ENCODE results near the gene KLK15.
"Not testable (repeated sequence)": the region's sequence is repeated elsewhere in the genome, so short reads cannot be mapped to it uniquely, and the experiment has no call there.

KLK15 gene

DNA sequence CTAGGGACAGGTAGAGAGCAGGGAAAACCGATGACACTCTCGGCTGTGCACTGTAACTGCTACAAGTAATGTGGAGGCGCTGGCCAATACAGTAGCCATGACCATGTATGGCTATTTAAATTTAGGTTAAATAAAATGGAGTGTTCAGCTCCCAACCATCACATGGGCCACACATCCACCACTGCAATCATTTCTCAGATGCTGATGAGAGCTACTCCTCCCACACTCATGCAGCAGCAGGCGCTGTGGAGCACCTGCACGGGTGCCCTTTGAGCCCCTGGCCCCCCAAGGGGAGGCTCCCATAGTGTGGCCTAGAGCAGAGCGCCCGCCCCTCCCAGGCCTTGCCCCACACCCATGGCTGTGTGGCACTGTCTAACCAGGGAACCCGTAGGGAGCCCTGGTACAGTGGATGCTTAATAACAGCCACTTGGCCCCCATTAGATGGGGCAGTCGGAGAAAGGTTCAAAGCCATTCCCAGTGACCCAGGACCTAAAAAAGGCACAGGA, 37.2 kb downstream of the KLK15 start:
- DNase-seq (ENCODE audit: low spot score): no peak

DNA sequence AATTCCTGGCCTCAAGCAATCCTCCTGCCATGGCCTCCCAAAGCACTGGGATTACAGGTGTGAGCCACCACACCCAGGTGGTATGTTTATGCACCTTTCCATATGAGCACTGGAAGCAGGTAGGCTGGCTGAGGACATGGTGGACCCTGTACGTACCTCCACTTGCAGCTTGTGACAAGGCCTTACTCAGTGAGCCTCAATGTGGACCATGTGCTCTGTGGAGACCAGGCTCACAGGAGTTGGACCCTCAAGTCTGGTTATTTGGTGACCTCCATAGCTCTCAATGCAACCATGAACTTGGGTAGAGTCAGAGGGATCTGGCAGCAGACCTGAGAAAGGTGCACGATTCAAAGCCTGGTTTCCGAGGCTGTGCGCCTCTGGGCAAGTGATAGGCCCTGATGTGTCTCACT, 37.7 kb downstream of the KLK15 start:
- no peak for DNase-seq (ENCODE audit: low spot score)

DNA sequence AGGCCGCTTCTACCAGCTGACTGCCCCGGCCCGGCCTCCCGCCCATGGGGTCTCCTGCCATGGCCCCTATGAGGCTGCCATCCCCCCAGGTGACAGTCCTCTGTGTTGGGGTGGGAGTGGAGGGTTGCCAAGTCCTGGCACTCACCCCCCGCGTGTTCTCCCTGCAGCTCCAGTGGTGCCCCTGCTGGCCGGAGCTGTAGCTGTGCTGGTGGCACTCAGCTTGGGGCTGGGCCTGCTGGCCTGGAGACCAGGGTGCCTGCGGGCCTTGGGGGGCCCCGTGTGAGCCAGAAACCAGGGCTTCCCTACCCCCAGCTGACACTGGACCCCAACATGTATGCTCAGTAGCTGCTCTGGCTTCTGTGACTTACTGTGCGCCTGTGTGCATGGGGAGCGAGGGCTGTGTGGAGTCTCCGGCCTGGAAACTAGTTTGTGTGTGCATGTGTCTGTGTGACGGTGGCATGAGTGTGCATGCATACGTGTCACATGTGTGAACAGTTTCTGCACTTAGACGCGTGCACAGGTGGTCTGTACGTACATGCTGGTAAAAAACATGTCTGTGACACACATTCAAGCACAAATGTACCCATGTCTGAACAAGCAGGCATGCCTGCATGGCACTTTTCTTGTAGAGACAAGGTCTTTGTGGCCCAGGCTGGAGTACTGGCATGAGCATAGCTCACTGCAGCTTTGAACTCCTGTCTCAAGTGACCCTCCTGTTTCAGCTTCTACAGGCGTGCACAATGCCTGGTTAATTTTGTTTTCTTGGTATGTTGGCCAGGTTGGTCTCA, 38.3 kb downstream of the KLK15 start:
- DNase-seq (ENCODE audit: low spot score): no peak

GRCh38 chr19:50794074-50794875, 39.1 kb downstream of the KLK15 start:
- DNase-seq (ENCODE audit: low spot score): no peak

GRCh38 chr19:50793558-50794065, 39.8 kb downstream of the KLK15 start:
- DNase-seq (ENCODE audit: low spot score): no peak

- no peak for DNase-seq (ENCODE audit: low spot score)
Observed at GRCh38 chr19:50792272-50793250, 40.8 kb downstream of the KLK15 start.

- no peak for DNase-seq (ENCODE audit: low spot score)
Observed at GRCh38 chr19:50791594-50792271, 41.6 kb downstream of the KLK15 start.

DNA sequence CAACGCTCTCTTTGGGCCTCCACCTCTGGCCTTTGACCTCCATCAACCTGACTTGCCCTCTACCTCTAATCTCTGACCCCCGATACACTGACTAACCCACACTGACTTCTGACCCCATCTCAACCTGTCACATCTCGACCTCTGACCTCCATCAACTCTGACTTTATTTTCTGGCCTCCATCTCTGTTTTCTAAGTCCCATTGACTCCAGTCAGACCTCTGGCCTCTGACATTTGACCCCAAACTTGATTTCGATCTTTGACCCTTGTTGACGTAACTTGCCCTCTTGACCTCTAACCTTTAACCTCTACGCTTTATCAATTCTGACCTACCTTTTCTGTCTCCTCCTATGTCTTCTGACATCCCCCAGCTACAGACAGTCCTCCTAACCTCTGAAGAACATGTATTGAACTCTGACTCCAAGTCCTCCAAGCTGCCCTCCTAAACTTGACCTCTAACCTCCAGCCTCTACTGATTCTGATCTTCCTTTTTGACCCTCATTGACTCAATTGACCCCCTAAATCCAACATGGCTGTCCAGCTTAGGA, 42.4 kb downstream of the KLK15 start:
- DNase-seq (ENCODE audit: low spot score): no peak

GRCh38 chr19:50790396-50790795, 43.0 kb downstream of the KLK15 start, which contains the start of gene ACP4:
TSS of gene ACP4 (plus strand) at chr19:50790415. CDS start at chr19:50790415, 0 bp downstream.
- no peak for DNase-seq (ENCODE audit: low spot score)

DNA sequence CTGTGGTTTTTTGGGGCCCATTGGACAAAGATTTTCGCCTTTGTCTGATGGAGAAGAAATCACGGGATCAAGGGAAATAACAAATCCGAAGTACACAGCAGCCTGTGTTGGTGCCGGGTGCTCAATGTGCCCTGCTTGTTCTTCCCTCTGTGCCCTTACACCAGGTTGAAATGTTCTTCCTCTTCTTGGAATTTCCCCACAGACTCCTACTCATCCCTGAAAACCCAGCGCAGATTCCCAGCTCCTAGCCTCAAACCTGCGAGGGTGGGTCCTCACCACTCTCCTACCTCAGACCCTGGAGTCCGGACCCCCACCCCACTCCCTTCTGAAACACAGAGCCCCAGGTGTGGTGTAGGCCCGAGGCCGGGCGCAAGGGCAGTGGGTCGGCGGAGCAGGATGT, 48.0 kb downstream of the KLK15 start:
- DNase-seq (ENCODE audit: low spot score): no peak

DNA sequence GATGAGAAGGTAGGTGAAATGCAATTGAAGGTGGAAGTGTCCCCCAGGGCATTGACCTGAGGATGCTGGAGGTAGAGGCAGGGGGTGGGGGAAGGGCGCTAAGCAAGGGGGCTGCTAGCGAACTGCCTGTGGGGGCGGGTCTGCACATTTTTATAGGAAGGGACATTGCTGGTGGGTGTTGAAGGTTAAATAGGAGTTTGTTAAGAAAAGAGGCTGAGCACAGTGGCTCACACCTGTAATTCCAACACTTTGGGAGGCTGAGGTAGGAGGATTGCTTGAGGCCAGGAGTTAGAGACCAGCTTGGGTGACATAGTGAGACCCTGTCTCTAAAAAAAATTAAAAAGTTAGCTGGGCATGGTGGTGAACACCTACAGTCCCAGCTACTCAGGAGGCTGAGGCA, 48.7 kb downstream of the KLK15 start:
- DNase-seq (ENCODE audit: low spot score): no peak

DNA sequence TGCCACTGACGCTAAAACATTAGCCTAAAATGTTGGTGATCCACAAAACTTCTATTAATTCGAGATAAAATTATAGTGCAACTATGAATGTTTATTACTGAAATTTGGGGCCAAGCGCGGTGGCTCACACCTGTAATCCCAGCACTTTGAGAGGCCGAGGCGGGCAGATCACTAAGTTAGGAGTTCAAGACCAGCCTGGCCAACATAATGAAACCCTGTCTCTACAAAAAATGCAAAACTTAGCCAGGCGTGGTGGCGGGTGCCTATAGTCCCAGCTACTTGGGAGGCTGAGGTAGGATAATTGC, 49.6 kb downstream of the KLK15 start:
- DNase-seq (ENCODE audit: low spot score): not testable (repeated sequence)

- DNase-seq (ENCODE audit: low spot score): no peak
Observed at GRCh38 chr19:50780753-50781435, 52.5 kb downstream of the KLK15 start.

DNA sequence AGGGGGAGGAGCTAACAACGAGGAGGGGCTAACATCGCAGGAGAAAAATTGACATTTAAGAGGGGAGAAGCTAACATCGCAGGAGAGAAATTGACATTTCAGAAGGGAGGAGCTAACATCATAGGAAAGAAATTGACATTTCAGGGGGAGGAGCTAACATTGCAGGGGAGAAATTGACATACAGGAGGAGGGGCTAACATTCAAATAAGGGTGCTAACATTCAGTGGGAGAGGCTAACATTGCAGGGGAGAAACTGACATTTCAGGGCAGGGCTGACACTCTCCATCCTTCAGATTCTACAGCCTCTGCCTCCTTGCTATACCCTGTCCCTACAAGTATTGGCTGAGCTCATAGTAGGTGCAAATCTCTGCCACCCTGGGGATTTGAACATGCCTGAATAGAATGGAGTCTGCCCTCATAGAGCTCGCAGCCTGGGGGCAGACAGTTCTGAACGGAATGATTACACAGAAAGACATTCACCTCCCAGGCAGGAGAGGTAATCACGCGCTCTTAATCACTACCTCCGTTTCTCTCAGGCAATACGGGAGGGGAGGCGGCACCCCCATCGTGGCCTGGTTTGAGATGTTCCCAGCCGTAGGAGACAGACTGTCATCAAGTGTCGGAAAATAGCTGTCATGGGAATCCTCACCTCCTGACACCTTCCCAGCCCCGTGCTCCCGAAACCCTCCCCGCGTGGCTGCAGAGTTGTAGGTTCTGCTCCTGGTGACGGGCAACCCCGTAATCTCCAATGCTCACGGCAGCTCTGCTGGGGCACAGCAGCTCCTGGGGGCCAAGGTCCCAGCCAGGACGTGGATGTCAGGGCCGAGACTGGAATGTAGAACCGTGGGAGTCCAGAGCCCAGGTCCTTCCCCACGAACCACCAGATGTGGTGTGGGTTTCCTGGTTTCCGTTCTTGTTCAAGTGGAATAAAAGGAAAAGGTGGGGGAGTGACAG, 53.6 kb downstream of the KLK15 start:
- DNase-seq (ENCODE audit: low spot score): no peak

DNA sequence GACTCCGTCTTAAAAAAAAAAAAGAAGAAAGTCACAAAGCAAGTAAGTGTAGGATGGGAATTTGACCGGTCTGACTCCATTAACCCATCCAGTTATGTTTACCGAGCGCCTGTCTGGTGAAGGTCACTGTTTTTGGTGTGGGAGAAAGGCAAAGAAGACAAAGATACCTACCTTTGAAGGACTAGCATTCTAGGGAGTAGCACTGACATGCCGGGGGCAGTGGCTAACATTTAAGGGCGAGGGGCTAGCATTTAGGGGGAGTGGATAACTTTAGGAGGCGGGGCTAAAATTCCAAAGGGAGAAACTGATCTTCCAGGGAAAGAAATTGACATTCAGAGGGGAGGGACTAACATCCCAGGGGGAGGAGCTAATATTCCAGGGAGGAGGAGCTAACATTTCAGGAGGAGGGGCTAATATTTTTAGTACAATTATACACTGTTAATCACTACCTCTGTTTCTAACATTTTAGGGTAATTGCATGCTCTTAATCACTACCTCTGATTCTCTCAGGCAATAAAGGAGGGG, 54.4 kb downstream of the KLK15 start:
- DNase-seq (ENCODE audit: low spot score): no peak

DNA sequence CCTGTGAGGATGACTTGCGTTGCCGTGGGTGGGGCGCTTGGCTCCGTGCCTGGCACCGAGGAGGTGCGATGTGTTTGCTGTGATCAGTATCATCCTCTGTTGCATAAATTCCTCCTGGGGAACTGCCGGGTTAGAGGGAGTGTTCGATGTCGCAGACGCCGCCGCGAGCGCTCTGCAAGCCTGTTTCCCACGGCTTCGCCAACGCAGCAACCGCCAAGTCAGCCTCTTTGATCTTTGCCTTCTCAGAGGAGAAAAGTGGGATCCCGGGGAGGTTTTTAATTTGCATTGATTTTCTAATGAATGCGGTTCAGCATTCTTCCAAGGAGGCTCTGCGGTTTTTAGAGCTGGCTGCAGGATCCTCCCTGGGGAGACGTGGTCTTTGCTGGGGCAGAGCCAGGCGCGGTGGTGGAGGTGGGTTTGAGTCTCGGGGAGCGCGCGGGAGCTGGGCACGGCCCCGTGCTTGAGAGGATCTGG, 55.5 kb downstream of the KLK15 start:
- no peak for DNase-seq (ENCODE audit: low spot score)

- DNase-seq (ENCODE audit: low spot score): no peak
Observed at GRCh38 chr19:50777261-50777660, 56.1 kb downstream of the KLK15 start.

DNA sequence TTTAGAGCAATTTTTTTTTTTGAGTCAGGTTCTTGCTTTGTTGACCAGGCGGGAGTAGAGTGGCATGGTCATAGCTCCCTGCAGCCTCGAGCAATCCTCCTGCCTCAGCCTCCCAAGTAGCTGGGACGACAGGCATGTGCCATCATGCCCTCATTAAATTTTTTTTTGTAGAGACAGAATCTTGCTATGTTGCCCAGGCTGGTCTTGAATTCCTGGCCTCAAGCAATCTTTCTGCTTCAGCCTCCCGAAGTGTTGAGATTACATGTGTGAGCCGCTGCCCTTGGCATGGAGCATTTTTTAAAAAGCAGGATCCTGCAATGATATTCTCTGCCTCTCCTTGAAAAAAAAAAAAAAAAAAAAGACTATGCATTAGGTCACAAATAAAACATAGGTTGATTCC, 57.2 kb downstream of the KLK15 start:
- DNase-seq (ENCODE audit: low spot score): no peak
